ENCODE measurements around the gene CEP19. TPM values are rescaled to one million over a fixed set of nuclear protein-coding genes. Genes with fewer than 3 reads are reported as not detected.
A peak's percentile ranks its signal among the peaks of the same experiment; 100 is the strongest.

The CEP19 gene
- total RNA-seq, 1 experiment from 2014 or later: 7.1 TPM

DNA sequence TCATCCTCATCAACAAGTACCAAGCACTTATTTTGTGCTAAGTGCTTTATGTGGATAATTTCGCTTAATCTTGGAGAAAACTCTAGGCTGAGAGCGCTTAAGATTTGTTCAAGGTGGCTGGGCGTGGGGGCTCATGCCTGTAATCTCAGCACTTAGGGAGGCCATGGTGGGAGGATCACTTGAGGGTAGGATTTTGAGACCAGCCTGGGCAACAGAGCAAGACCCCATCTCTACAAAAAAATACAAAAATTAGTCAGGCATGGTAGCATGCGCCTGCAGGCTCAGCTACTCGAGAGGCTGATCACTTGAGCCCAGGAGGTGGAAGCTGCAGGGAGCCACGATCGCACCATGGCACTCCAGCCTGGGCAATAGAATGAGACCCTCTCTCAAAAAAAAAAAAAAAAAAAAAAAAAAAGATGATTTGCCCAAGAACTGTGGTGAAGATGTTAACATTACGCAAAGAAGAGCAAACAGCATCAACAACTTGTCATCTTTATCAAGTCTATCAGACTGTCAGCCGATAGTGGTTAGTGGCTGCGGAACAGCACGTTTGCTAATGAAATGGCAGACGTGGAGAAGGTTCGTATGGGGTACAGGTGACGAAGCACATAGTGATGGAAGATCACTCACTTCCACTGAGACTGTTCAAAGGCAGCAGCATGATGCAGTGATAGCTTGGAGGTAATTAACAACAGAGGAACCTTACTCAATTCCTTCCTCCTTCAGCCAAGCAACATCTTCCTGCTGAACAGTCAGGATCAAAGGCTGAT is 44.8 kb downstream of the CEP19 start:
- CTCF ChIA-PET: no interaction called here

DNA sequence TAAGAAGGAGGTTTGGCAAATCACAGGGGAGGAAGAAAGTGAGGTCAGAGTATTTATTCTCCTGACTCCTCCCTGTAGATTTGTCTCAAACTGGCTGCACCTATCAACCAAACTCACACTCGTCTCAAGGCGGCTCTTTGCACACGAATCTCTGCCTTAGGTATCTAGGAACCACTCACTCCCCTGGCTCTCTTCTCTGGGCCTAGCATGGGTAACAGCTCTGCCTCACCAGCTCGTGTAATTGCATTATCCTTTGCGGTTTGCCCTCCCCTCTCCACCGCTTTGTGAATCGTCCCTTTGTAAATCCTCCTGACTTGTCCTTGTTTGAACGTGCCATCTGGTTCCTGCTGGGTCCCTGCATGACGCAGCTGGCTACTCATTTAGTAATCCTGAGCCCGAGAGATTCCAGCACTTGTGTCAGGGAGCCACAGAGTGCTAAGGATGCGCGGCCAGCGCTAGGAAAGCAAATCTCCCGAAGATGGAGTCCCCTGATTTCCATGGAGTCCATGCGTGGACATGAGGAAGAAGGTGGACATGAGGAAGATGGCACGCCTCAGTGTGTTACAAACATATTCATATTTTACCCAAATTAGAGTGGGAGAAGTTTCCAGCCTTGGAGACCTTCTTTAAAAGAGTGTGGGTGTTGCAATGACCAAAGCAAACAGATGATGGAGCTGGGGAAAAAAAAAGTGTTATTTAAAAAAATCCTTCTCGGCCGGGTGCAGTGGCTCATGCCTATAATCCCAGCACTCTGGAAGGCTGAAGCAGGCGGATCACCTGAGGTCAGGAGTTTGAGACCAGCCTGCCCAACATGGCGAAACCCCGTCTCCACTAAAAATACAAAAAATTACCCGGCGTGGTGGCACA is 45.8 kb downstream of the CEP19 start:
- intact Hi-C loops (cut with micrococcal nuclease; ENCODE audit: unreplicated experiment) (no loop called here), in situ Hi-C loops (cut with HindIII; ENCODE audit: low pct_unique_long_range_greater_than_20kb, low sequenced_read_pairs) (no loop called here)
- no TSS peak for BruUV-seq (replicated peaks)
- no peaks in the 10 kb centered on the region for H3K36me3 ChIP-seq (ENCODE audit: control insufficient read depth, insufficient read depth, low read length)
- peak overlapping the region; percentile 74 for H3K27ac ChIP-seq (ENCODE audit: low read length)
- peaks cover 16% of the 10 kb centered on the region for H3K4me1 ChIP-seq (ENCODE audit: control insufficient read depth, insufficient read depth, low read length)
- H3K9me3 ChIP-seq (ENCODE audit: control insufficient read depth, insufficient read depth, low read depth, low read length): no peaks in the 10 kb centered on the region
- ChIA-PET POLR2A (no interaction called here), CTCF (no interaction called here)
- H3K27me3 ChIP-seq (ENCODE audit: control insufficient read depth, insufficient read depth, low read length): no peaks in the 10 kb centered on the region
- TF ChIP-seq, protein P1, sequence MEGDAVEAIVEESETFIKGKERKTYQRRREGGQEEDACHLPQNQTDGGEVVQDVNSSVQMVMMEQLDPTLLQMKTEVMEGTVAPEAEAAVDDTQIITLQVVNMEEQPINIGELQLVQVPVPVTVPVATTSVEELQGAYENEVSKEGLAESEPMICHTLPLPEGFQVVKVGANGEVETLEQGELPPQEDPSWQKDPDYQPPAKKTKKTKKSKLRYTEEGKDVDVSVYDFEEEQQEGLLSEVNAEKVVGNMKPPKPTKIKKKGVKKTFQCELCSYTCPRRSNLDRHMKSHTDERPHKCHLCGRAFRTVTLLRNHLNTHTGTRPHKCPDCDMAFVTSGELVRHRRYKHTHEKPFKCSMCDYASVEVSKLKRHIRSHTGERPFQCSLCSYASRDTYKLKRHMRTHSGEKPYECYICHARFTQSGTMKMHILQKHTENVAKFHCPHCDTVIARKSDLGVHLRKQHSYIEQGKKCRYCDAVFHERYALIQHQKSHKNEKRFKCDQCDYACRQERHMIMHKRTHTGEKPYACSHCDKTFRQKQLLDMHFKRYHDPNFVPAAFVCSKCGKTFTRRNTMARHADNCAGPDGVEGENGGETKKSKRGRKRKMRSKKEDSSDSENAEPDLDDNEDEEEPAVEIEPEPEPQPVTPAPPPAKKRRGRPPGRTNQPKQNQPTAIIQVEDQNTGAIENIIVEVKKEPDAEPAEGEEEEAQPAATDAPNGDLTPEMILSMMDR (IDR thresholded peaks at IDR 0.05): no peak
- TF ChIP-seq POLR2AphosphoS5 (IDR thresholded peaks at IDR 0.05; ENCODE audit: low read depth, low read length): 0 out of 2 replicates have a peak, but pooled peaks have one; percentile 41
- TF ChIP-seq TCF7L2 (IDR thresholded peaks at IDR 0.05; ENCODE audit: low read depth, low read length): peak; percentile 54; the same call in 1 of the 2 replicates
- no peak for TF ChIP-seq SIN3A (IDR thresholded peaks at IDR 0.05; ENCODE audit: borderline replicate concordance, insufficient read depth, low read depth, low read length)
- H3K4me3 ChIP-seq (ENCODE audit: low read depth in 2 of 2, low read length in 2 of 2): peak overlapping the region; percentile 17 to 31
- ATAC-seq (peak; percentile 91), DNase-seq (ENCODE audit: low read depth, low spot score) (peak; percentile 89)

More for the DNA sequence above, 44.8 kb downstream of the CEP19 start:
- Histone ChIP-seq H3K4me1 (ENCODE audit: control insufficient read depth, insufficient read depth, low read length) (peaks cover 16% of the 10 kb centered on the region), H3K27ac (ENCODE audit: low read length) (no peak overlapping the region), H3K27me3 (ENCODE audit: control insufficient read depth, insufficient read depth, low read length) (no peaks in the 10 kb centered on the region), H3K4me3 (ENCODE audit: low read depth in 2 of 2, low read length in 2 of 2) (no peak overlapping the region), H3K36me3 (ENCODE audit: control insufficient read depth, insufficient read depth, low read length) (no peaks in the 10 kb centered on the region), H3K9me3 (ENCODE audit: control insufficient read depth, insufficient read depth, low read depth, low read length) (no peaks in the 10 kb centered on the region)
- BruUV-seq (replicated peaks): no TSS peak
- intact Hi-C loops (cut with micrococcal nuclease; ENCODE audit: unreplicated experiment): no loop called here
- TF ChIP-seq, protein P1 (IDR thresholded peaks at IDR 0.05): no peak
- no peak for TF ChIP-seq SIN3A (IDR thresholded peaks at IDR 0.05; ENCODE audit: borderline replicate concordance, insufficient read depth, low read depth, low read length)
- TF ChIP-seq TCF7L2 (IDR thresholded peaks at IDR 0.05; ENCODE audit: low read depth, low read length): no peak
- no peak for TF ChIP-seq POLR2AphosphoS5 (IDR thresholded peaks at IDR 0.05; ENCODE audit: low read depth, low read length)
- TF ChIP-seq, protein P2, sequence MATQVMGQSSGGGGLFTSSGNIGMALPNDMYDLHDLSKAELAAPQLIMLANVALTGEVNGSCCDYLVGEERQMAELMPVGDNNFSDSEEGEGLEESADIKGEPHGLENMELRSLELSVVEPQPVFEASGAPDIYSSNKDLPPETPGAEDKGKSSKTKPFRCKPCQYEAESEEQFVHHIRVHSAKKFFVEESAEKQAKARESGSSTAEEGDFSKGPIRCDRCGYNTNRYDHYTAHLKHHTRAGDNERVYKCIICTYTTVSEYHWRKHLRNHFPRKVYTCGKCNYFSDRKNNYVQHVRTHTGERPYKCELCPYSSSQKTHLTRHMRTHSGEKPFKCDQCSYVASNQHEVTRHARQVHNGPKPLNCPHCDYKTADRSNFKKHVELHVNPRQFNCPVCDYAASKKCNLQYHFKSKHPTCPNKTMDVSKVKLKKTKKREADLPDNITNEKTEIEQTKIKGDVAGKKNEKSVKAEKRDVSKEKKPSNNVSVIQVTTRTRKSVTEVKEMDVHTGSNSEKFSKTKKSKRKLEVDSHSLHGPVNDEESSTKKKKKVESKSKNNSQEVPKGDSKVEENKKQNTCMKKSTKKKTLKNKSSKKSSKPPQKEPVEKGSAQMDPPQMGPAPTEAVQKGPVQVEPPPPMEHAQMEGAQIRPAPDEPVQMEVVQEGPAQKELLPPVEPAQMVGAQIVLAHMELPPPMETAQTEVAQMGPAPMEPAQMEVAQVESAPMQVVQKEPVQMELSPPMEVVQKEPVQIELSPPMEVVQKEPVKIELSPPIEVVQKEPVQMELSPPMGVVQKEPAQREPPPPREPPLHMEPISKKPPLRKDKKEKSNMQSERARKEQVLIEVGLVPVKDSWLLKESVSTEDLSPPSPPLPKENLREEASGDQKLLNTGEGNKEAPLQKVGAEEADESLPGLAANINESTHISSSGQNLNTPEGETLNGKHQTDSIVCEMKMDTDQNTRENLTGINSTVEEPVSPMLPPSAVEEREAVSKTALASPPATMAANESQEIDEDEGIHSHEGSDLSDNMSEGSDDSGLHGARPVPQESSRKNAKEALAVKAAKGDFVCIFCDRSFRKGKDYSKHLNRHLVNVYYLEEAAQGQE (IDR thresholded peaks at IDR 0.05; ENCODE audit: insufficient read depth in 1 of 2, low read depth in 2 of 2, low read length in 1 of 2): no peak
- DNase-seq (ENCODE audit: low read depth, low spot score) (no peak), ATAC-seq (no peak)
- in situ Hi-C loops (cut with HindIII; ENCODE audit: low pct_unique_long_range_greater_than_20kb, low sequenced_read_pairs): no loop called here
- POLR2A ChIA-PET: no interaction called here
